Lower lobe of right lung (tissue), 2 donors: ENCODE data around the gene C12orf60. TPM values are rescaled to one million over a fixed set of nuclear protein-coding genes. Genes with fewer than 3 reads are reported as not detected.

Experiments
- ATAC-seq, 2 donors: fragments of 200-7000 bp; cut with Tn5 transposase; one replicate each; pipeline ENCODE4 v1.9.1; 2020 to 2022; ENCODE audit warnings: mild to moderate bottlenecking in 2 of 2, moderate library complexity in 2 of 2
- DNase-seq: peaks from one replicate; pipeline ENCODE4 v3.0.0-alpha.2; 2020
- H3K27ac ChIP-seq: fragments of 200-600 bp; one replicate; pipeline ENCODE4 v1.8.0; 2022
- H3K27me3 ChIP-seq: fragments of 200-600 bp; one replicate; pipeline ENCODE4 v1.8.0; 2022; ENCODE audit warnings: low read depth
- H3K36me3 ChIP-seq: fragments of 200-600 bp; one replicate; pipeline ENCODE4 v1.8.0; 2022; ENCODE audit warnings: mild to moderate bottlenecking
- H3K4me1 ChIP-seq: fragments of 200-600 bp; one replicate; pipeline ENCODE4 v1.8.0; 2022
- H3K4me3 ChIP-seq: fragments of 200-600 bp; one replicate; pipeline ENCODE4 v1.8.0; 2022; ENCODE audit warnings: mild to moderate bottlenecking
- H3K9me3 ChIP-seq: fragments of 200-600 bp; one replicate; pipeline ENCODE4 v1.8.0; 2022
- CTCF ChIP-seq: fragments of 200-600 bp; IDR thresholded peaks from one replicate; pipeline ENCODE4 v1.8.0; 2022; ENCODE audit warnings: antibody characterized with exemption, mild to moderate bottlenecking
- intact Hi-C: fragments of 100-400 bp; cut with DNase I; formaldehyde crosslinking; loops from one replicate; pipeline ENCODE4 v1.11.0; 2022
- total RNA-seq: library from RNA; stranded (reverse); fragmentation: NEBNext Ultra II Directional; extraction: Animal tissue kit (Norgen Biotek cat#: 25700); gene quantifications from one replicate; pipeline ENCODE4 v1.2.1, GENCODE V29; 2021
- donor health status: DM: no; HTN: yes; CAD: no; lungs with severe emphysema.

C12orf60 gene
- total RNA-seq, 1 donor from 2014 or later, result 0.77 TPM

- H3K9me3 ChIP-seq, result no peaks in the 10 kb centered on the region
- DNase-seq (no peak), ATAC-seq (no peak)
- H3K4me1 ChIP-seq, result no peaks in the 10 kb centered on the region
- no peaks in the 10 kb centered on the region for H3K27me3 ChIP-seq
- intact Hi-C loops, result no loop called here
- H3K27ac ChIP-seq, result no peak overlapping the region
- H3K36me3 ChIP-seq, result no peaks in the 10 kb centered on the region
- H3K4me3 ChIP-seq, result no peak overlapping the region
- no peak for TF ChIP-seq CTCF
Measured at GRCh38 chr12:14827043-14827442, 23.6 kb downstream of the C12orf60 start.

- peak; percentile 46 to 73 for ATAC-seq
Measured at GRCh38 chr12:14828892-14829291, 25.4 kb downstream of the C12orf60 start.

GRCh38 chr12:14833336-14833735 lies 29.9 kb downstream of the C12orf60 start:
- intact Hi-C loops, result no loop called here
- H3K4me1 ChIP-seq, result no peaks in the 10 kb centered on the region
- ATAC-seq, result no peak
- no peak for DNase-seq
- H3K27me3 ChIP-seq, result no peaks in the 10 kb centered on the region
- H3K36me3 ChIP-seq, result no peaks in the 10 kb centered on the region
- H3K4me3 ChIP-seq, result no peak overlapping the region
- H3K27ac ChIP-seq, result no peak overlapping the region
- TF ChIP-seq CTCF, result no peak
- no peaks in the 10 kb centered on the region for H3K9me3 ChIP-seq

More at GRCh38 chr12:14828892-14829291, 25.4 kb downstream of the C12orf60 start:
- DNase-seq, result no peak
- H3K27me3 ChIP-seq, result no peaks in the 10 kb centered on the region
- H3K9me3 ChIP-seq, result no peaks in the 10 kb centered on the region
- intact Hi-C loops, result no loop called here
- H3K36me3 ChIP-seq, result no peaks in the 10 kb centered on the region
- H3K4me3 ChIP-seq, result no peak overlapping the region
- H3K27ac ChIP-seq, result no peak overlapping the region
- no peaks in the 10 kb centered on the region for H3K4me1 ChIP-seq
- no peak for TF ChIP-seq CTCF

GRCh38 chr12:14833952-14834351 lies 30.5 kb downstream of the C12orf60 start:
- H3K4me3 ChIP-seq, result no peak overlapping the region
- no peaks in the 10 kb centered on the region for H3K9me3 ChIP-seq
- ATAC-seq, result no peak
- TF ChIP-seq CTCF, result no peak
- no peaks in the 10 kb centered on the region for H3K4me1 ChIP-seq
- H3K27ac ChIP-seq, result no peak overlapping the region
- DNase-seq, result no peak
- intact Hi-C loops, result no loop called here
- H3K27me3 ChIP-seq, result no peaks in the 10 kb centered on the region
- no peaks in the 10 kb centered on the region for H3K36me3 ChIP-seq

GRCh38 chr12:14834509-14834908 lies 31.0 kb downstream of the C12orf60 start:
- ATAC-seq (no peak), DNase-seq (no peak)
- no peaks in the 10 kb centered on the region for H3K4me1 ChIP-seq
- intact Hi-C loops, result no loop called here
- no peaks in the 10 kb centered on the region for H3K9me3 ChIP-seq
- no peaks in the 10 kb centered on the region for H3K36me3 ChIP-seq
- no peak overlapping the region for H3K4me3 ChIP-seq
- H3K27ac ChIP-seq, result no peak overlapping the region
- H3K27me3 ChIP-seq, result no peaks in the 10 kb centered on the region
- no peak for TF ChIP-seq CTCF
